Stimulated activated naive CD4-positive, alpha-beta T cell (primary cell): ENCODE measurements around the gene DYNC2H1.
"Not testable (repeated sequence)": the region's sequence is repeated elsewhere in the genome, so short reads cannot be mapped to it uniquely, and the experiment has no call there.

Experiments used
- DNase-seq, 6 experiments: peaks; one replicate each; lab custom pipeline; 2025; lab: John Stamatoyannopoulos, UW

DYNC2H1 gene

GRCh38 chr11:103368145-103368544, 258.9 kb downstream of the DYNC2H1 start:
- DNase-seq = no peak

GRCh38 chr11:103370076-103370475, 260.9 kb downstream of the DYNC2H1 start:
- no peak for DNase-seq

DNA sequence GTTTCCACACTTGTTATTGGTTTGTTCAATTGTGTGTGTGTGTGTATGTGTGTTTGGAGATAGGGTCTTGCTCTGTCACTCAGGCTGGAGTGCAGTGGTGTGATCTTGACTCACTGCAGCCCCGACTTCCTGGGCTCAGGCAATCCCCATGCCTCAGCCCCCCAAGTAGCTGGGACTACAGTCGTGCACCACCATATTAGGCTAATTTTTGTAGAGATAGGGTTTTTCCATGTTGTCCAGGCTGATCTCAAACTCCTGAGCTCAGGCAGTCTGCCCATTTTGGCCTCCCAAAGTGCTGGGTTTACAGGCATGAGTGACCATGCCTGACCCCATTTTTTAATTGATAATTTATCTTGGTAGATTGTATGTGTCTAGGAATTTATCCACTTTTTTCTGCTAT, 263.7 kb downstream of the DYNC2H1 start:
- DNase-seq = no peak

DNA sequence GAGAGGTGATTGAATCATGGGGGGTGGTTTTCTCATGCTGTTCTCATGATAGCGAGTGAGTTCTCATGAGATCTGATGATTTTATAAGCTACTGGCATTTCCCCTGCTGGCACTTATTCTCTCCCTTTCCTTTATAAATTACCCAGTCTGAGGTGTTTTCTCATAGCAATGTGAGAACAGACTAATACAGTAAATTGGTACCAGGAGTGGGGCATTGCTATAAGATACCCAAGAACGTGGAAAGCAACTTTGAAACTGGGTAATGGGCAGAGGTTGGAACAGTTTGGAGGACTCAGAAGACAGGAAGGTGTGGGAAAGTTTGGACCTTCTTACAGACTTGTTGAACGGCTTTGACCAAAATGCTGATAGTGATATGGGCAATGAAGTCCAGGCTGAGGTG, 265.0 kb downstream of the DYNC2H1 start:
- DNase-seq = not testable (repeated sequence)

DNA sequence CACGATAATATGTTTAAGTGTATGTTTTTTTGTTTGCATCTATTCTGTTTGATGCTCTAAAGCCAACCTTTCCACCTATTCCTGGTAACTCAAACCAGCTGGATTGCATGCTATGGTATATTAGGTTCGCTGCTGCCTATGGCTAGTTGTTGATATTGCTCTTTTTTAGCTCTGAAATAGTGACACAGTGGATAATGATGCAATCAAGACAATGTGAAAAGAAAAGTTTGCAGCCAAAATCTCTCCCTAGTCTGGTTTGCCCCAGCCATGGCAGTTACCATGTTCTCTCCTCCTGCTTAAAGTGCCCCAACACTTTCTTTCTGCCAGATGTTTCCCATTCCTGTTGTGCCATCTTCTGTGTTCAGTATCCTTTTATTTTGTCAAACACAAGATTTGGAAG, 269.7 kb downstream of the DYNC2H1 start:
- DNase-seq = no peak

DNA sequence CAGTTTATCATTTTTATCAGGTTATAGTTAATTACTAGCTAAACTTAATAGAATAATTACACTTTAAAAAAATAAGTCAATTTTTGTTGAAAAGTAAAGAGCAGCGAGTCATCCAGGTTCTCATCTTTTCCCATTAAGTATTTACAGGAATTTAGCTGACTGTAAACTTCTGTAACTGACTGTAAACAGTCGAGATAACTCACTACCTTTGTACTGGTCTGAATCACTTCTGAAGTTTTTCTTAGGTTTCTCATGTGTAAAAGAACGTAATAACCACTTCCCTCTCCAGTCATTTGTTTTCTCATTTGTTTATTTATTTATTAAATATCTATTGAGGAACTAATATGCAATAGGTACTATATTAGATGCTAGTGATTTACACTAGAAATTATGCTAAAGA, 270.8 kb downstream of the DYNC2H1 start:
- no peak for DNase-seq

DNA sequence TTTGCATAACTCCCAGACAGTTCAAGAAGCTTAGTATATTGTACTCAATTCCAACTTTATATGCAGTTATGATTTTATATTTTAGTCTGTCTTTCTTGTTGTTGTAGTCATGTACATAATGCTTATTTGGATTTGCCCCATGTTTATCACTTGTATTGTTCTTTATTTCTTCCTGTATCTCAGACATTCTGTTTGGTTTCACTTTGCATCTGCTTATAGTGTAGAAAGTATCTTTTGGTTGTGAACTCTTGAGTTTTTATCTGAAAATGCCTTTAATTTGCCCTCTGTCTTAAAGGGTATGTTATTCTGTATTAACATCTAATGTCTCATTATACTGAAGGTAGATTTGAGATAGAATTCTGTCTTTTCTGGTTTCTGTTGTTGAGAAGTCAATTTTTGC, 275.4 kb downstream of the DYNC2H1 start:
- no peak for DNase-seq

DNA sequence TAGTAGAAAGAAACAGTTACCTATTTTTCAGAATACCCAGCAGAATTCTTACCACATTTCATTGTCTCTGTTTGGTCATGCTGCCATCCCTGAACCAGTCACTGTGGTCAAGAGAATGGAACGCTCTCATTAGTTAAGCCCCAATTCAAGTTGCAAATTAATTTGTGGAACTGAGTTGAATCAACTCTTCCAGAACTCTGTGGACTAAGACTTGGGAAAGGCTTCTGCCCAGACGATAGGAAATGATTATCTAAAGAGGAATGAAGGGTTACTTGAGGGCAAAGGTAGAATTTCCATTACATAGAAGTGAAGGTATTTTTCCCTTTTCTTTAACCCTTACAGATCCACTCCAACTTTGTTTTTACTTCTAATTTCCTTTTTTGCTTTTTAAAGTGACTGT, 286.4 kb downstream of the DYNC2H1 start:
- no peak for DNase-seq

GRCh38 chr11:103396237-103396636, 287.0 kb downstream of the DYNC2H1 start:
- DNase-seq = no peak

DNA sequence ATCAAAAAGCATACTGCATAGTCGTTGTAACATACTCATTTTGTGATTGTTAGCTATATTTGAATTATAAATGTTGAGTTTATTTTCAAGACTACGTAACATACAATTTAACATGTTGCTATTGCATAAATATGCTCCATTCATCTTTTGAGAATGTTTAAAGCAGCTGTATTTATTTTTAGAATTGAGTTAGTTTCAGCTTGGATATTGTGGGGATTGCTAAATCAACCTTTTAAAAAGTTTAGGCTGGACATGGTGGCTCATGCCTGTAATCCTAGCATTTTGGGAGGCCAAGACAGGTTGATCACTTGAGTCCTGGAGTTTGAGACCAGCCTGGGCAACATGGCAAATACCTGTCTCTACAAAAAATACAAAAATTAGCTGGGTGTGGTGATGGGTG, 288.1 kb downstream of the DYNC2H1 start:
- no peak for DNase-seq

GRCh38 chr11:103398829-103399228, 289.6 kb downstream of the DYNC2H1 start:
- no peak for DNase-seq

- no peak for DNase-seq
These were observed 297.1 kb downstream of the DYNC2H1 start for GRCh38 chr11:103406357-103406756.

- no peak for DNase-seq
These were observed 298.4 kb downstream of the DYNC2H1 start for GRCh38 chr11:103407641-103408040.

DNA sequence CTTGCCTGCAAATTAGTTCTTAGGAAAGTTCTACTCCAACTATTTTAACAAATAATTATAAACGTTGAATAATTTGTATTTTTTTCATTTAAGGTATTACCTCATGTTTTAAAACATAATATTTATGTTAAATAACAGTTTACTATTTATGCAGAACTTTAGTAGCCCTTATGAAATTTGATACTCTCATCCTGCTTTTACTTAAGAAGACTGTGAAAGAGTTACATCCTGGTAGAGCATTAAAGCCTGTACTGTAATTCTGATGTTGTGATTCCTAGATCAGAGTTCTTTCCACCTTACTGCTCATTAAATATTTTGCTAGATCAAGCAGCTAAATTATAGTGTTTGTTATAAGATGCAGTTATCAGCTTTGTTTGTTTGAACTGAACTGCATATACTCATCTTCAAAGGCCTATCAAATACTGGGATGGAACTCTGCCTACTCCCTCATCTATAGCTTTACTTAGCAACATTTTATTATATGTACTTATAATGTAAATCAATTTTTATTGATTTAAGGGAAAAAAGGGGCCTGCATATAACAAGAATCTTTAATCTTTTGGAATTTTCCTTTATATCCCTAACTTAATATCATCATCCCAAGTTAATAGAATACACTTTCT, 304.2 kb downstream of the DYNC2H1 start:
- no peak for DNase-seq

GRCh38 chr11:103418014-103418413, 308.8 kb downstream of the DYNC2H1 start:
- DNase-seq = no peak

DNA sequence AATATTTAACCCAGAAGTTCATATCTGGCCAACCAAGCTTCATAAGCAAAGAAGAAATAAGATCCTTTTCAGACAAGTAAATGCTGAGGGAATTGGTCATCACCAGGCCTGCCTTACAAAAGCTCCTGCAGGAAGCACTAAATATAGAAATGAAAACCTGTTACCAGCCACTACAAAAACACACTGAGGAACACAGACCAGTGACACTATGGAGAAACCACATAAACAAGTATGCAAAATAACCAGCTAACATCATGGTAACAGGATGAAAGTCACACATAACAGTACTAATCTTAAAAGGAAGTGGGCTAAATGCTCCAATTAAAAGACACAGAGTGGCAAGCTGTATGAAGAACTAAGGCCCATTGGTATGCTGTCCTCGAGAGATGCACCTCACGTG, 311.4 kb downstream of the DYNC2H1 start:
- DNase-seq = no peak

DNA sequence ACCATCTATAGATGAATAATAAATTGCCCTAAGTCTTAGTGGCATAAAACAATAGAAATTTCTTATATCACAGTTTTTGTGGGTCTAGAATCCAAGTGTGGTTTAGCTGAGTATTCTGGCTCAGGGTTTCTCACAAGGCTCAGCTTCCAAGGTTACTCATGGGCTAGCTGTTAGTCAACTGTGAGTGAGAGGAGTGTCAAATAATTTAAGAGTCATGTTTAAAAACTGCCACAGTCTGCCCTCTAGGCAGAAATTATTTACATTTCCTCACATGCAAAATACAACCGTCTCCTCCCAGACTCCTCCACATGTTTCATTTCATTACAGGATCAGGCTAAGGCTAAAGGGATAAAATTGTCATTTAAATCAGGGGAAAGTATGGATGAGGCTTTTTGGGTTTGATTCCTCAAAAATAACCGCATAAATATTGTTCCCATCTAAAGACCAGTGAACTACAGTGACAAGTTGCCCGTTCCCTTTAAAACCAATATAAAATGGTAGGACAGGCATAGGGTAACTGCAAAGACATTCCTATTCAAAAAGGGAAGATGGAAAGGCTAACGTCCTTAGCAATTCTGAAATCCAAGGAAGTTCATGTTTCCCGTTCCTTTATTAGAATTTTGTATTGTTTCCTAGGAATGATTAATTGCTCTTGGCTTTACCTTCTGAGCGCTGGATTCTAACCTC, 324.3 kb downstream of the DYNC2H1 start:
- no peak for DNase-seq

DNA sequence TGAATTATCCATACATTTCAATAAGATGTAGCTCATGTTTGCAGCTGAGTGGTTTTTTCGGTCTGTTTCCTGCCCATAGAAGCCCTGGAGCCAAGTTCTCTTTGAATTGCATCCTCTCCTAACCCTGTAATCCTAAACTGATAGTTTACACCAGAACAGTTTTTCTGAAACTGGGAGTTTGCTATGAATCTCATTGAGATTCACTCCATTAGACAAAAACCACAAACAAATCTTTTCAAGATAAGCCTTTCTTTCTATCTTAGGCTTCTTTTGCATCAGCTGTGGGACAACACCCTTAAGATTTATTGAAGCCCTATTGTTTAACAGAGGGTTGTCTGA, 324.8 kb downstream of the DYNC2H1 start:
- DNase-seq = no peak

GRCh38 chr11:103436131-103436770, 327.0 kb downstream of the DYNC2H1 start:
- no peak for DNase-seq

DNA sequence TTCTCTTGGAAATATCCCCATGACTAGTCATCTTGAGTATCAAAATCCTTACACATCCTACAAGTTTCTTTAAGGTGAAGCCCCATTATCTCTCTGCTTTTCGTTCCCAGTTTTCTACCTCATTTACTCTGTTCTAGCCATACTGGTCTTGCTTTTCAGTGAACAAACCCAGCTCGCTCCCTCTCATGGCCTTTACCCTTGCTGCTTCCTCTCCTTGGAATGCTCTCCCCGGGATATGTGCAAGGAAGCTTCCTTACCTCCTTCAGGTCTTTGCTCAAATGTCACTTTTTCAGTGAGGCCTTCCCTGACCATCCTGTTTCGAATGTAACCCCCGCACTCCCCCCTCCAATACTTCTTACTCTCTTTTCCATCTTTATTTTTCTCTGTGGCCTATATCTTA, 331.8 kb downstream of the DYNC2H1 start:
- no peak for DNase-seq

DNA sequence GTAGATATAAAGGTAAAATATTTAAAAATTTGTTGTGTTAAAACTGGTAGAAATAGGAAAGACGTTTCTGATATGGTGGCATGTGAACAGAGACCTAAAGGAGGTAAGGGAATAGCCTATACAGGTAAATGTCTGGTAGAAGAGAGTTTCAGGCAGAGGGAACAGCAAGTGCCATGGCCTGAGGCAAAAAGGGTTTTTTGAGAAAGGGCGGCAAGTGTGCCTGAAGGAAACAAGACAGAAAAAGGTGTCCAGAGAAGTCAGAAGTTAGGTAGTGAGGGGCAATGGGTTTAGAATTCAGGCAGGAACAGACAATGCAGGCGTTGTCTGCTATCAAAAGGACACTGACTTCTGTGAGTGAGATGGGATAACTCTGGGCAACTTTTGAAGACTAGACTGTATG, 339.7 kb downstream of the DYNC2H1 start:
- DNase-seq = no peak

GRCh38 chr11:103450241-103450640, 341.0 kb downstream of the DYNC2H1 start:
- DNase-seq = no peak

- no peak for DNase-seq
These were observed 343.9 kb downstream of the DYNC2H1 start for GRCh38 chr11:103453126-103453525.
